Stimulated activated CD8-positive, alpha-beta memory T cell treated with anti-CD3 and anti-CD28 coated beads, Interleukin-4, amount 100 ng/mL, for 4 hours (primary cell): ENCODE data around the gene PRKN.
A peak's percentile ranks its signal among the peaks of the same experiment; 100 is the strongest.

Source experiments
- DNase-seq, 2 donors: peaks; one replicate each; pipeline ENCODE4 v3.0.0-alpha.2; 2020; ENCODE audit warnings: low read depth in 2 of 2, low spot score in 1 of 2

PRKN gene

DNA sequence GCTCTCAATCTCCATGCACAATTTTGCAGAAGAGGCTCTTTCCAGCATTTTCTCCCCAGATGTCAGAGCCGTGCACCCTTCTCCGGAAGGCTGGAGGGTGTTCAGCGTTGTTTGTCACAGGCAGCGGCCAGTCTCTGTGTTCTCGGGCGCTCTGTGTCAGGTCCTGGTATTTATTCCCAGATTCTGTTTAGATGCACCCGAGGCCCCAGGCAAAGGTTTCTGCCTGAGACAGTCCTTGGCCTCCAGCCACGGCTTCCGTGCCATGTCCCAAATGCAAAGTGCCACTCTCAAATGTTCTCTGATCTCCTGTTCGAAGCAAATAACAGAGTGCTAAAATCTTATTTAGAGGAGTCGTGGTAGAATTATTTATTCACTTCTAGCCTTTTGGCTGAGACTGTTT is 1313.4 kb downstream of the PRKN start:
- DNase-seq, result no peak

DNA sequence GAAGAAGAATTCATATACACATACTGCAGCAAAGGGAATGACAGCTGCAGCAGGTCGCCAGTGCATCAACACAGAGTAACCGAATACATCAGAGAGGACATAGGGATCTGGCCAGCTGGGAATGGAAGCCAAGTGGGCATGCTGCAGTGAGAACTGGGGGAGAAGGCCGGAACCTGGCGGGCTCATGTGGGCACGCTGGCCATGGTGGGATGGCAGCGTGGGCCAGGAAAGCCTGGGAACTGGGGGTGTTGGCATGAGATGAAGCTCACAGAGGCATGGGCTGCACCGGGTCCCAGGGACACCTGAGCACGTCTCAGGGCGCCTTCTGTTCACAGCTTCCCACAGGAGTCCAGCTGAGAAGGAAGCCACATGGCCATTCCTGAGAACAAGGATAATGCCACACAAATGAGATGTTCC is 1314.2 kb downstream of the PRKN start:
- DNase-seq, result no peak

DNA sequence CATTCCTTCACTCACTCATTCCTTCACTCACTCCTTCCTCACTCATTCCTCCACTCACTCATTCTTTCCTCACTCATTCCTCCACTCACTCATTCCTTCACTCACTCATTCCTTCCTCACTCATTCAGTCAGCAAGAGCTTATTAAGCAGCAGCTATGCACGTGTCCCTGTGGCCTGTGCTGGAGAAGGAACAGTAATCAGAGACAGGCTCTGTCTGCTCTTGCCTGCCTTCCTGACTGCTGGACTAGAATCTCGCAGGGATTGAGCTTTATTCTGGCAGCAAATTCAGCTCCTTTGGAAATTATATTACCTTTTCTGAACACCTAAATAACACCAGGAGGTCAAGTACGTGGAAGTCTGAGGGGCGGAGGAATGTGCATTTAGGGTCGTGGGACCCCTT is 1314.8 kb downstream of the PRKN start:
- DNase-seq, result no peak

DNA sequence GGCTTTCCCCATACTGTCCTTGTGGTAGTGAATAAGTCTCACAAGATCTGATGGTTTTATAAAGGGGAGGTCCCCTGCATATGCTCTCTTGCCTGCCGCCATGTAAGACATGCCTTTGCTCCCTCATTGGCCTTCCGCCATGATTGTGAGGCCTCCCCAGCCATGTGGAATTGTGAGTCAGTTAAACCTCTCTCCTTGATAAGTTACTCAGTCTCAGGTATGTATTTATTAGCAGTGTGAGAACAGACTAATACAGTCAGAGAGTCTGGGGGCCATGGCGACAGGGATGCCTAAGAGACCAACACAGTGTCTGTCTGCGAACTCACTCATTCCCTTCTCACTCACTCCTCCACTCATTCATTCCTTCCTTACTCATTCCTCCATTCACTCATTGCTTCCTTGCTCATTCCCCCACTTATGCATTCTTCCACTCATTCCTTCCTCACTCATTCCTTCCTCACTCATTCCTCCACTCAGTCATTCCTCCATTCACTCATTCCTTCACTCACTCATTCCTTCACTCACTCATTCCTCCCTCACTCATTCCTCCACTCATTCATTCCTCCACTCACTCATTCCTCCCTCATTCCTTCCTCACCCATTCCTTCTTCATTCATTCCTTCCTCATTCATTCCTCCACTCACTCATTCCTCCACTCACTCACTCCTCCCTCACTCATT is 1316.2 kb downstream of the PRKN start:
- DNase-seq, result no peak

DNA sequence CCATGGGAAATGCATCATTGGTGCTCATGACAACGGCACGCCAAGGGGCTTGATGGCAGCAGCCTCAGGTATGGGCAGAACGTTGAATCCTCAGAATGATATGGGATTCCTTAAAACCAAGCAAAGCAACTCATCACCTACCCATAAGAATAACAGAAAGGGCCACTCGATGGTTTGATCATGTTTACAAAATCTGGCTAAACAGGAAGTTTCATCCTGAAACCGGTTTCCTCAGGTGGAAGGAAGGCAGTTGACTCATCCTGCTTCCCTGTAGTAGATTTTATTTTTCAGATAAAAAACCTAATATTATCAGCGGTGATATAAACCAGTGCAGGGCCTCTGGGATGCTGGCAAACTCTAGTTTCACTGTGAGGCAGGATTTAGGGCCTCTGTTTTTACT is 1316.8 kb downstream of the PRKN start:
- DNase-seq, result no peak

DNA sequence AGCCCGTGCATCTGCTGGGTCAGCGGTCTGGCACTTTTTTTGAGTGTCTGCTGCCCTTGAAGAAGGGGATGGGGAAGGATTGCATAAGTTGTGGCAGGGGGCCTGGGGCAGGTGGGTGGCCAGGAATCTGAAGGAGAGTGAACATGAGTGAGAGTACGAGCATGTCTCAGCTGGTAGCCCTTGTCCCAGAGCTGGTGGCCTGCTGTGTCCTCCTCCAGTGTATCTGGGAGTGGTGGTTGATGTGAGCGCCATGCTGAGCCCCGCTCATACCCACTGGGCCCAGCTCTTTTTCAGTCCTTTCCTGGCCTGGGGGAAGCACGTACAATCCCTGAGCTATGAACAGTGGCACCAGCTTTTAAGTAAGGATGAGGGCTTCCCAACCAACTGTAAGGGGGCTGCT is 1317.5 kb downstream of the PRKN start:
- DNase-seq, result no peak

DNA sequence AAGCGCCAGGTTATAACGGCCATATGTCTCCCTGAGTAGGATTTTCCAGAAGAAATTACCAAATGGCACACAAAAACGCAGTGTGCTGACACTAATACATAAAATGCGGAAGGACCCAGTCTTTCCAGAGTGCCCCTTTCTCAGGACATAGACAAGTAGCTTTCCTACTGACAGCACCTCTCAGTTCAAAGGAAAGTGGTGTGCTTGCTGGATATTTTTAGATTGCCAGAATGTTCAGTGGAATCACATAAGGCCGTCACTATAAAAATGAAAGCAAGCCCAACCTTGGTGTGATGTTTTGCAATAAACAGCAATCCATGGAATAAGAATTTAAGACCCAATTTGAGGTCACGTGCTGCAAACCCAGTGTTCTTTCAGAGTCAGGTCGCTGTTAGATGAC is 1318.2 kb downstream of the PRKN start:
- DNase-seq, result no peak

DNA sequence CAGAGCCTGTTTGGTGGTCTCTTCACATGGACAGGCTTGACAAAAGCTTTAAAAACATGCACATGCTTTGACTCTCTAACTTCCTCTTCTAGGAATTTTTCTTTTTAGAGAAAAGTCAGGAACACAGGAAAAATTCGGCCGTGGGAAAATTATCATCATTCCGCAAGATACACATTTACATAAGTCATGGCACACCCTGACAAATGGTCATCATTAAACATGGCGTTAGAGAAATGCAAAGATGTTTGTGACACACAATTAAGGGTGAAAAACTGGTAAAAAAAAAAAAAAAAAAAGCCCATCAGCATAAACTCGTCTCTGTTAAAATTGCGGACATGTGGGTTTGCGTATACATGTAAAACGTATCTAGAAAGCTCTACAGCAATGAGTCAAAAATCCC is 1319.5 kb downstream of the PRKN start:
- no peak for DNase-seq

DNA sequence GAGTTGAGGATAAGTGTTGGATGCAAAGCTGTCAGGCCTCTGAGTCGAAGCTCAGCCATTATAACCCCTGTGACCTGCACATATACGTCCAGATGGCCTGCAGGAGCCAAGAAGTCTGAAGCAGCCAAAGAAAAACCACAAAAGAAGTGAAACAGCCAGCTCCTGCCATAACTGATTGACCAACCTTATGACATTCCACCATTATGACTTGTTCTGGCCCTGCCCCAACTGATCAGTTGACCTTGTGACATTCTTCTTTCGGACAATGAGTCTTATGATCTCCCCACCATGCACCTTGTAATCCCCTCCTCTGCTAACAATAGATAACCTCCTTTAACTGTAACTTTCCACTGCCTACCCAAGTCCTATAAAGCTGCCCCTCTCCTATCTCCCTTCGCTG is 1320.0 kb downstream of the PRKN start:
- no peak for DNase-seq

DNA sequence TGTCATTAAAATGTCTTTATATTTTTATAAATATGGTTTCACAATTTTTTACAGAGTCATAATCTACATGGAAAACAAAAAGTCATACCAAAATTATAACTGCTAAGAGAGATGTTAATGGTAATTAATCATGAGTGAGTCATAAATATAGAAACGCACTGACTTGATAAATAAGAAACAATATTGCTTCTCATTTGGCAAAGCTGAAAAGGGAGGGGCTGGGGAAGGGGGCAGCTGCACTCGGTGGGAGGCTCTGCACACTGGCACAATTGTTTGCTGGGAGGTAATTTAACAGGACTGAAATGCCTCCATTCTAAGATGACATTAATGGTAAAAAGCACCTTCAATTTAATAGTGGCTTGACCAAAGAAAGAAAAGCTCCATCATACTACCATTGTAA is 1320.5 kb downstream of the PRKN start:
- no peak for DNase-seq

DNA sequence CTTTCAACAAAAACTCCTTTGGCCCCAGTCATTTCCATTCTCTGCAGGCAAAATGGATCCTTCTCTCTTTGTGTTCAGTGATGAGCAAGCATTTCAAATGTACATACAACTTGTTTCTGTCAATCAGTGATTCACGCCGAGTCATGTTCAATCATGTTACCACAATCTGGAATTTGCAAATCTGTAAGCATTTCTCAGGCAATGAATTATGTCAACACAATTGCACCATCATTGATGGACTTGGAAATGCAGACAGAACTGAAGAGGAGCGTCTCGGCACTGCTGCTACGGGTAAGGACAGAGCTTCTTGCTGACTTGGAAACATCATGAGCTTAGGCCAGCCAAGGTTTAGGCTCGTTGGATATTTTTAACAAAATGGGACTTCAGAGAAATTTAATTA is 1320.9 kb downstream of the PRKN start:
- no peak for DNase-seq

DNA sequence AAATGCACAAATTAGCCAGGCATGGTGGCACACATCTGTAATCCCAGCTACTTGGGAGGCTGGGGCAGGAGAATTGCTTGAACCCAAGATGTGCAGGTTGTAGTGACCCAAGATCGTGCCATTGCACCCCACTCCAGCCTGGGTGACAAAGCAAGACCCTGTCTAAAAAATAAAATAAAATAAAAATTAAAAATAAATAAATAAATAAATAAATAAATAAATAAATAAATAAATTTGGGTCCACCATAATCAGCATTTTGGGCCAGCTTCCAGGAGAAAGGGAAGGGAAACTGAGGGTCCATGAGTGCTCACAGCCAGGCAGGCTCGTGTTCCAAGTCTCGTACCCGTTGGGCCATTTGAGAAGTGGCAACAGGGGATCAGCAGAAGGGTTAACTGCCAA is 1322.1 kb downstream of the PRKN start:
- no peak for DNase-seq

DNA sequence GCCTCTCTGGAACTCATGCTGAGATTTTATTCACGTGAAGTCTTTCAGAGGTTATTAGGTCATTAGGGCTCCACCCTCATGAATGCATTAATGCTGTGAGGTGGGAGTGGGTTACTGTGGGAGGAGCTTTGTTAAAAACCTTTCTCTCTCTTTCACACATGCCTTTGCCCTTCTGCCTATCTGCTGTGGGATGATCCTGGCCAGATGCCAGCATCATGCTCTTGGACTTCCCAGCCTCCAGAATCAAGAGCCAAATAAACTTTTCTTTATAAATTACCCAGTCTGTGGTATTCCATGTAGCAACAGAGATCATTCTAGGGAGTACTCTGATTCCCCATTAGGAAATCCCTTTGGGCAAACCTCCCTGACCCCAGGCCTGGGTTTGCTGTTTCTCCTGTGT is 1323.8 kb downstream of the PRKN start:
- no peak for DNase-seq

DNA sequence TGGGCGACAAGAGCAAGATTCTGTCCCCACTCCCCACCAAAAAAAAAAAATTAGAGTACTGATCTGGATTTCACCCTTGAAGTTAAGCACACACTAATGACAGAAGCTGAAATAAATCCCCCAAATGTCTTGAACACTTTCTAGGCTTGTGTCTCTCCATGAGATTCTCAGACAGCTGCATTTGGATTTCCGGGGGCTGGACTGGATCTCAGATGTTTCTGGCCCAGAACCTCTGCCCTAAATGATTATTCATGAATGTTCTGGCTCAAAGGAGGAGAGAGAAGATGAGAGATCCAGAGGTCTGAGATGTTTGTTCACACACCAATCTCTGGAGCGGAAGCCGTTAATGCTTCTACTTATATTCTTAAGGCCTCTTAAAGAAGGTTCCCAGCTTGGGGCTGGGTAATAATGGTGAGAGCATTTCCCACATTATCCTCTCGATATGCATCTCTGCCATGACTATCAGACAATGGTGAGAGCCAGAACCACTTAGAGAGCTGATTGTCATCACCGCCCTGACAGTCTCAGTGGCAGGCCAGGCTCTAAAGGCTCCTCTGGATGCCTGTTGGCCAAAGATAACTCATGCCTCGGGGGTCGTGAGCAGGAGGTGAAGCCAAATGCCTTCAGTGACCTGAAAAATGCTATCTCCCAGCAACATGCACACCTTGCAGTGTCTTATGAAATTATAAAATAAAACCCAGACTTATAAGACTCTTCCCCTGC is 1325.8 kb downstream of the PRKN start:
- DNase-seq, result no peak

DNA sequence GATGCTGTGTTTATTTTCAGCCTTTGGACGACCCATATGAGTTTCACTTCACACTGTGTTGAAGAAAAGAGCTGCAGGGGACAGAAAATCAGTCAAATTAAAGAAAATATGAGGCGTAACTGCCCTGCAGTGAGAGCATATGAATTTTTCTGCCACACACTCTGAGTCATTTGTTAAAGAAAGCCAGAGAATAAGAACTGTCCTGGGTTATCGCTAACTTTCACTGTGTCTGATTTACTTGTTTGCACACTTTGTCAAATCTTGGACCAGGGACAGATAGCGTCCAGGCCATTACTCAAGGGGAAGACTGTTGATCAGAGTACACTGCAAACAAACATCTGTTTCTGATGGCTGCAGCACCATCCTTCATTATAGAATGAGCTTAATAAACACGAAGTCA is 1326.9 kb downstream of the PRKN start:
- DNase-seq, result no peak

DNA sequence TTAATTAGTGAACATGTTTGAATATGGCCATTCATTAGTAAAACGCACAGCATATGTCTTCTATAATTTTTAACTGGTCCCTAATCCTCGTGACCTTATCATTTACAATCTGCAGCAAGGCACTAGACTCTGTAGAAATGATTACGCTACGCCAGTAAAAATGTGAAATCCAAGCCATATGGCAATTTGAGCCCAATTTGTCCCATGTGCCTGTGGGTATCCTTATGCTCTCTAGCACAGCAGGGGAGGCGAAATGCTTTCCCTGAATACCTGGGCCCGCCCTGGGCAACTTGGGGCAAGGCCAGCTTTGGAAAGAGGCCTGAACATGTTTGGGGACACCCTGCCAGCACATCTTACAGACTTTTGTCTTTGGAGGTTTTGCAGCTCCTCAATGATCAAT is 1331.0 kb downstream of the PRKN start:
- DNase-seq, result no peak

DNA sequence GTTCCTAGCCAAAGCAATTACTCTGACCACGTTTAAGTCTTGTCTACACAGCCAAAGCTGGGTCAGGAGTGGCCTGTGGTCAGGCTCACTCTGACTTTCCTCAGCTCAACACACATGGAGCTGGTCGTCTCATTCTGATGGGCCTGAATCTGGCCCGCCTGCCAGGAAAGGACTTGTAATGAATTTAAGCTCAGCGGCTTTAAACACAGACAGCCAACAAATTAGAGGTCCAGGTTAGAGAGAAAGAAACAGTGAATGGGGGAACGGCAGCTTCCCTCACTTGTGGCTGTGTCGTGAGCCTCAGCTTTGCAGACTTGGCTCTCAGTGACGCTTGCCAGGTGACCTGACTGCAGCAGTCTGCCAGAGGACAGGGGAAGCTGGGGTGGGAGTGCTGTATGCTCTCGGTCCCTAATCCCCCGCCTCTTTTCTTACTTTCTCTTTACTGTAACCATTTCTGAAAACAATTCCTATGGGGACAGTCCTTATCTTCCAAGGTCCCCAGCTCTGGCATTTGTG is 1331.8 kb downstream of the PRKN start:
- no peak for DNase-seq

DNA sequence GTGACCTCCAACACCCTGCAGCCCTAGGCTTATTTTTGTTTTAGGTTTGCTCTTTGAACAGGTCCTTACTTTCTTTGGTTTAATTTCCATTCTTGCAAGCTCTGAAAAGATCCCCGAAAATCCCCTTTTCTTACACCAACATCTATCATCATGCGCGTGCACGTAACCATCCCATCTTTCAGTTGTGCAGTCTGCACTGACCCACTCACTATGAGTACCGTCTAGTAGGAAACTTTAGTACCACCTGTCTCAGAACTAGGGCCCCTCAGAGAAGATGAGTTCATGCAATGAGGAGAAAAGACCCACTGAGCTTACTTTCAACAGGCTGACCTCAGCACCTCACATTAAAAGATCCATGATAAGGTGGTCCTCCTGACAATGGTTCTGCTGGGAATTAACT is 1333.1 kb downstream of the PRKN start:
- DNase-seq, result no peak

DNA sequence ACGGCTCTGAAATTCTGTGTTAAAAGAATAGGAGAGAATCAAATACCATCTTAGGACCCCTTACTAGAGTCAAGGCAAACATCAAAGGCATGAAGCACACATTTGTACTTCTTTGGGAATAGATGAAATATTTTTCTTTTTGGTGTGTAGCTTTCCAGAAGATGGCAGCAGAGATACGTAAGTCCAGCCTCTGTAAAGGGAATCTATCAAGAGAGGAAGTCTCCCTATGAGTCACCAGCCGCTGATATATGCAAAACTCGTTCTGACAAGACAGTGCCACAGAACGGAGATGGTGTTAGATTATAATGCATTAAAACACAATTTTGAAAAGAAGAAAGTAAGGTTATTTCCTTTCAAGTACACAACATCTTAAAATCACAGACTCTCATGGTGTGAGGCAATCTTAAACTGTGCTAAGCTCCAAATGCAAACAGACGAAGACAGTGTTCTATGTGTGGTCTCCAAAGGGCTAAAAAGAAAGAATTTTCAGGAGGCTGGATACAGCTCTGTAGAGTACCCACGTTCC is 1333.7 kb downstream of the PRKN start:
- DNase-seq, result peak; percentile 16 to 23

DNA sequence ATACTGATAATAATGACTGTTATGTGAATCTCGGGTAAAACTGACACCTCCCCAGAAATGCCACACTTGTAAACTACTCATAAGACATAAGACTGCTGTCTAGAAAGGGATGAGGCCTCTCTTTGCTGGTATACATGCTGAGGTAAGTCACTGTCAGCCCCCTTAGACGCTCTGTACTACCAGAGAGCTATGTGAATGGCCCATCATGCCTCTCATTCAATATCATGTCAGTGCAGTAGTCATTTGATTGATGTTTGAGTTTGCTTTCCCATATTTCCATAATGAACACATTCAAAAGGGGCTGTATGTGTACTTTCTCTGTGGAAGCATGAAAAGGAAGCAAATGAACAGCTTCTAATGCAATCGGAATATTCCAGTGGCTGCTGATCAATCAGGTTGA is 1334.3 kb downstream of the PRKN start:
- no peak for DNase-seq

DNA sequence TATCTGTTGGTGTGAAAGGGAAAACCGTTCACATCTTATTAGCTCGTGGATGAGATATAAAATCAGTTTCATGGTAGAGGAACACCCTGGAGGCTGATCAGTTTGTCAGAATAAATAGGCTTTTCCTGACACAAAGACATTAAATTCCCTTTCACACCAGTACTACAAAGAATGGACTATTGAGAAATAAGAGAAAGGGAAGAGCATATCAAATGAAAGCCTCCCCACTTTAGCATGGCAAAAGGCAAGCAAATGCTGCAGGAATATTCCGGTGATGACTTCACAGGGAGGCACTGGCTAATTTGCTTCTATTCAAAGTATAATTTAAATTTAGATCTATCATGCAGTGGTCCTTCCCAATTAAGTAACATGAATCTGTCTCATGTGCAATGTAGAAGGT is 1337.8 kb downstream of the PRKN start:
- no peak for DNase-seq

DNA sequence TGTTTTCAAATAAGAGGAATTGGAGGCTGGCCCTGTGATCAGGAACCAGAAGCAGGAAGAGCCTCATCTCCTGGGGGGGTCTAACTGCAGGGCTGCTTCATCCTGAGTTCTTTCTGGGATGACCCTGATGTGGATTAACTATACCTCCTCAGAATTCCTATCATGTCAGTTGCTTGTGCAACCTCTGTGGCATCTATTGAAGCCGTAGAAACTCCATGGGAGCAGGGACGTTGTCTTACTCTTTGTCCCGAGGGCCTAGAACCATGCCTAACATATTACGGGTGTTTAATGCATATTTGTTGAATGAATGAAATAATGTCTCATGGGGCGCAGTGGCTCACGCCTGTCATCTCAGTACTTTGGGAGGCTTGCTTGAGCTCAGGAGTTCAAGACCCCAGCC is 1343.6 kb downstream of the PRKN start:
- no peak for DNase-seq
